ENCODE results near the gene BANP. TPM values are rescaled to one million over a fixed set of nuclear protein-coding genes. Genes with fewer than 3 reads are reported as not detected.
"Not testable (repeated sequence)": the region's sequence is repeated elsewhere in the genome, so short reads cannot be mapped to it uniquely, and the experiment has no call there.

BANP gene
- total RNA-seq, 2 experiments from 2014 or later, result 25.6 to 27.0 TPM

- H3K4me3 Mint-ChIP-seq, H3K4me1 Mint-ChIP-seq, H3K9me3 Mint-ChIP-seq, DNase-seq, H3K27me3 Mint-ChIP-seq, H3K36me3 Mint-ChIP-seq: not testable (repeated sequence)
- H3K27ac Mint-ChIP-seq, result peak overlapping the region; percentile 38
These were observed 73.4 kb downstream of the BANP start for GRCh38 chr16:88024491-88025085.

- H3K9me3 Mint-ChIP-seq, H3K36me3 Mint-ChIP-seq, H3K4me3 Mint-ChIP-seq, H3K4me1 Mint-ChIP-seq, H3K27me3 Mint-ChIP-seq: not testable (repeated sequence)
- peak; percentile 42 for DNase-seq
- peak overlapping the region; percentile 38 for H3K27ac Mint-ChIP-seq
These were observed 73.9 kb downstream of the BANP start for GRCh38 chr16:88025086-88025492.

- not testable (repeated sequence) for DNase-seq, H3K4me3 Mint-ChIP-seq, H3K36me3 Mint-ChIP-seq, H3K27me3 Mint-ChIP-seq, H3K27ac Mint-ChIP-seq, H3K9me3 Mint-ChIP-seq, H3K4me1 Mint-ChIP-seq
These were observed 74.8 kb downstream of the BANP start for GRCh38 chr16:88025828-88026555.

GRCh38 chr16:88026964-88027938 is 76.0 kb downstream of the BANP start:
- H3K4me3 Mint-ChIP-seq, result no peak overlapping the region
- H3K27ac Mint-ChIP-seq, result no peak overlapping the region
- peaks cover 7% of the 10 kb centered on the region for H3K4me1 Mint-ChIP-seq
- H3K27me3 Mint-ChIP-seq, result no peaks in the 10 kb centered on the region
- no peaks in the 10 kb centered on the region for H3K36me3 Mint-ChIP-seq
- DNase-seq, result no peak
- H3K9me3 Mint-ChIP-seq, result no peaks in the 10 kb centered on the region

GRCh38 chr16:88028177-88028930 is 77.1 kb downstream of the BANP start:
- H3K27ac Mint-ChIP-seq, H3K9me3 Mint-ChIP-seq, H3K36me3 Mint-ChIP-seq, H3K4me3 Mint-ChIP-seq, H3K27me3 Mint-ChIP-seq, H3K4me1 Mint-ChIP-seq, DNase-seq: not testable (repeated sequence)

- no peak overlapping the region for H3K4me3 Mint-ChIP-seq
- H3K9me3 Mint-ChIP-seq, result no peaks in the 10 kb centered on the region
- H3K36me3 Mint-ChIP-seq, result peaks cover under 1% of the 10 kb centered on the region
- no peak overlapping the region for H3K27ac Mint-ChIP-seq
- no peak for DNase-seq
- H3K4me1 Mint-ChIP-seq, result peaks cover under 1% of the 10 kb centered on the region
- H3K27me3 Mint-ChIP-seq, result no peaks in the 10 kb centered on the region
These were observed 79.3 kb downstream of the BANP start for GRCh38 chr16:88030498-88030897.

- H3K4me1 Mint-ChIP-seq, H3K4me3 Mint-ChIP-seq, H3K9me3 Mint-ChIP-seq, DNase-seq, H3K27ac Mint-ChIP-seq, H3K36me3 Mint-ChIP-seq, H3K27me3 Mint-ChIP-seq: not testable (repeated sequence)
These were observed 79.7 kb downstream of the BANP start for GRCh38 chr16:88030961-88031360.

GRCh38 chr16:88033003-88033740 is 81.9 kb downstream of the BANP start:
- H3K27me3 Mint-ChIP-seq, H3K9me3 Mint-ChIP-seq, DNase-seq, H3K27ac Mint-ChIP-seq, H3K4me3 Mint-ChIP-seq, H3K4me1 Mint-ChIP-seq, H3K36me3 Mint-ChIP-seq: not testable (repeated sequence)

GRCh38 chr16:88034770-88035169 is 83.5 kb downstream of the BANP start:
- H3K36me3 Mint-ChIP-seq, result peaks cover 2% of the 10 kb centered on the region
- no peaks in the 10 kb centered on the region for H3K27me3 Mint-ChIP-seq
- H3K4me1 Mint-ChIP-seq, result no peaks in the 10 kb centered on the region
- no peak for DNase-seq
- no peaks in the 10 kb centered on the region for H3K9me3 Mint-ChIP-seq
- H3K27ac Mint-ChIP-seq, result no peak overlapping the region
- no peak overlapping the region for H3K4me3 Mint-ChIP-seq

- H3K9me3 Mint-ChIP-seq, result no peaks in the 10 kb centered on the region
These were observed 84.1 kb downstream of the BANP start for GRCh38 chr16:88035292-88035691.

GRCh38 chr16:88035884-88036639 is 84.8 kb downstream of the BANP start:
- not testable (repeated sequence) for H3K4me1 Mint-ChIP-seq, DNase-seq, H3K36me3 Mint-ChIP-seq, H3K4me3 Mint-ChIP-seq, H3K27me3 Mint-ChIP-seq, H3K9me3 Mint-ChIP-seq
- peak overlapping the region; percentile 34 for H3K27ac Mint-ChIP-seq

More at GRCh38 chr16:88035292-88035691, 84.1 kb downstream of the BANP start:
- no peak for DNase-seq
- Mint-ChIP-seq H3K4me3 (no peak overlapping the region), H3K4me1 (no peaks in the 10 kb centered on the region), H3K27ac (peak overlapping the region; percentile 34), H3K27me3 (no peaks in the 10 kb centered on the region), H3K36me3 (peaks cover 2% of the 10 kb centered on the region)

GRCh38 chr16:88036640-88036996 is 85.4 kb downstream of the BANP start:
- not testable (repeated sequence) for DNase-seq, H3K27me3 Mint-ChIP-seq, H3K9me3 Mint-ChIP-seq, H3K4me1 Mint-ChIP-seq, H3K27ac Mint-ChIP-seq, H3K4me3 Mint-ChIP-seq, H3K36me3 Mint-ChIP-seq

- not testable (repeated sequence) for H3K36me3 Mint-ChIP-seq, H3K4me1 Mint-ChIP-seq, H3K9me3 Mint-ChIP-seq, H3K27ac Mint-ChIP-seq, H3K27me3 Mint-ChIP-seq, H3K4me3 Mint-ChIP-seq, DNase-seq
These were observed 86.1 kb downstream of the BANP start for GRCh38 chr16:88037359-88037758.

Measured in activated naive CD8-positive, alpha-beta T cell treated with anti-CD3 and anti-CD28 coated beads for 36 hours (primary cell).